ENCODE results near the gene CLUH.
A peak's percentile ranks its signal among the peaks of the same experiment; 100 is the strongest.
"Not testable (repeated sequence)": the region's sequence is repeated elsewhere in the genome, so short reads cannot be mapped to it uniquely, and the experiment has no call there.

Gene CLUH

GRCh38 chr17:2691069-2691871 lies 20.3 kb downstream of the CLUH start:
- no peaks in the 10 kb centered on the region for H3K9me3 Mint-ChIP-seq
- H3K36me3 Mint-ChIP-seq: peaks cover 2% of the 10 kb centered on the region
- CTCF ChIA-PET: no interaction called here
- no peak overlapping the region for H3K4me3 Mint-ChIP-seq
- no peaks in the 10 kb centered on the region for H3K27me3 Mint-ChIP-seq
- DNase-seq: no peak
- no peak overlapping the region for H3K27ac Mint-ChIP-seq
- H3K4me1 Mint-ChIP-seq: no peaks in the 10 kb centered on the region

GRCh38 chr17:2690165-2691068 lies 21.1 kb downstream of the CLUH start:
- H3K27me3 Mint-ChIP-seq: no peaks in the 10 kb centered on the region
- no peak overlapping the region for H3K4me3 Mint-ChIP-seq
- CTCF ChIA-PET: no interaction called here
- H3K27ac Mint-ChIP-seq: no peak overlapping the region
- no peaks in the 10 kb centered on the region for H3K4me1 Mint-ChIP-seq
- no peak for DNase-seq
- no peaks in the 10 kb centered on the region for H3K9me3 Mint-ChIP-seq
- peaks cover 2% of the 10 kb centered on the region for H3K36me3 Mint-ChIP-seq

- Mint-ChIP-seq H3K4me1 (no peaks in the 10 kb centered on the region), H3K36me3 (peaks cover 2% of the 10 kb centered on the region), H3K9me3 (no peaks in the 10 kb centered on the region), H3K27me3 (no peaks in the 10 kb centered on the region), H3K27ac (no peak overlapping the region), H3K4me3 (no peak overlapping the region)
- CTCF ChIA-PET: no interaction called here
- no peak for DNase-seq
Measured at GRCh38 chr17:2689411-2690164, 22.0 kb downstream of the CLUH start.

- no peak for DNase-seq
- Mint-ChIP-seq H3K36me3 (peaks cover 5% of the 10 kb centered on the region), H3K4me3 (no peak overlapping the region), H3K27me3 (no peaks in the 10 kb centered on the region), H3K27ac (peak overlapping the region; percentile 24), H3K9me3 (no peaks in the 10 kb centered on the region), H3K4me1 (no peaks in the 10 kb centered on the region)
- CTCF ChIA-PET: no interaction called here
Measured at GRCh38 chr17:2688351-2689342, 22.9 kb downstream of the CLUH start.

- Mint-ChIP-seq H3K36me3 (peaks cover 19% of the 10 kb centered on the region), H3K4me3 (no peak overlapping the region), H3K4me1 (no peaks in the 10 kb centered on the region), H3K9me3 (no peaks in the 10 kb centered on the region), H3K27ac (peak overlapping the region; percentile 49), H3K27me3 (no peaks in the 10 kb centered on the region)
- CTCF ChIA-PET: interaction anchor here (0.9 to 1.2 kb wide), 2 partner anchors 9 to 13 kb away, joined by 5 read pairs; no protein-coding TSS in a partner anchor
- no peak for DNase-seq
Measured at GRCh38 chr17:2687074-2687418, 24.5 kb downstream of the CLUH start.

GRCh38 chr17:2685696-2686095 lies 25.9 kb downstream of the CLUH start:
- DNase-seq: no peak
- Mint-ChIP-seq H3K4me1 (no peaks in the 10 kb centered on the region), H3K4me3 (no peak overlapping the region), H3K27me3 (no peaks in the 10 kb centered on the region), H3K36me3 (peaks cover 28% of the 10 kb centered on the region), H3K9me3 (no peaks in the 10 kb centered on the region), H3K27ac (no peak overlapping the region)
- CTCF ChIA-PET: no interaction called here

GRCh38 chr17:2684549-2684948 lies 27.0 kb downstream of the CLUH start:
- no peaks in the 10 kb centered on the region for H3K4me1 Mint-ChIP-seq
- no peaks in the 10 kb centered on the region for H3K27me3 Mint-ChIP-seq
- H3K36me3 Mint-ChIP-seq: peaks cover 38% of the 10 kb centered on the region
- DNase-seq: no peak
- H3K27ac Mint-ChIP-seq: no peak overlapping the region
- H3K9me3 Mint-ChIP-seq: no peaks in the 10 kb centered on the region
- H3K4me3 Mint-ChIP-seq: no peak overlapping the region
- CTCF ChIA-PET: no interaction called here

- no peak overlapping the region for H3K4me3 Mint-ChIP-seq
- H3K36me3 Mint-ChIP-seq: peaks cover 42% of the 10 kb centered on the region
- H3K9me3 Mint-ChIP-seq: no peaks in the 10 kb centered on the region
- H3K27me3 Mint-ChIP-seq: no peaks in the 10 kb centered on the region
- no peak for DNase-seq
- H3K27ac Mint-ChIP-seq: peak overlapping the region; percentile 22
- no peaks in the 10 kb centered on the region for H3K4me1 Mint-ChIP-seq
- CTCF ChIA-PET: no interaction called here
Measured at GRCh38 chr17:2683912-2684311, 27.7 kb downstream of the CLUH start.

- Mint-ChIP-seq H3K4me1 (no peaks in the 10 kb centered on the region), H3K4me3 (no peak overlapping the region), H3K27ac (no peak overlapping the region), H3K27me3 (no peaks in the 10 kb centered on the region), H3K9me3 (no peaks in the 10 kb centered on the region), H3K36me3 (peaks cover 47% of the 10 kb centered on the region)
- DNase-seq: no peak
- CTCF ChIA-PET: no interaction called here
Measured at GRCh38 chr17:2682176-2682938, 29.2 kb downstream of the CLUH start.

GRCh38 chr17:2681650-2682049 lies 29.9 kb downstream of the CLUH start:
- H3K9me3 Mint-ChIP-seq: no peaks in the 10 kb centered on the region
- CTCF ChIA-PET: no interaction called here
- no peaks in the 10 kb centered on the region for H3K27me3 Mint-ChIP-seq
- no peak overlapping the region for H3K4me3 Mint-ChIP-seq
- peaks cover 52% of the 10 kb centered on the region for H3K36me3 Mint-ChIP-seq
- H3K4me1 Mint-ChIP-seq: no peaks in the 10 kb centered on the region
- DNase-seq: no peak
- peak overlapping the region; percentile 33 for H3K27ac Mint-ChIP-seq

- peaks cover 55% of the 10 kb centered on the region for H3K36me3 Mint-ChIP-seq
- H3K4me3 Mint-ChIP-seq: no peak overlapping the region
- no peaks in the 10 kb centered on the region for H3K27me3 Mint-ChIP-seq
- H3K27ac Mint-ChIP-seq: no peak overlapping the region
- no peaks in the 10 kb centered on the region for H3K4me1 Mint-ChIP-seq
- no peaks in the 10 kb centered on the region for H3K9me3 Mint-ChIP-seq
- no peak for DNase-seq
- CTCF ChIA-PET: no interaction called here
Measured at GRCh38 chr17:2680961-2681360, 30.6 kb downstream of the CLUH start.

- H3K27me3 Mint-ChIP-seq, H3K4me1 Mint-ChIP-seq: not testable (repeated sequence)
Measured at GRCh38 chr17:2679247-2679646, 32.3 kb downstream of the CLUH start.

GRCh38 chr17:2672026-2672425 lies 39.5 kb downstream of the CLUH start:
- DNase-seq: no peak
- peaks cover 2% of the 10 kb centered on the region for H3K4me1 Mint-ChIP-seq

More at GRCh38 chr17:2679247-2679646, 32.3 kb downstream of the CLUH start:
- peaks cover 61% of the 10 kb centered on the region for H3K36me3 Mint-ChIP-seq
- DNase-seq, CTCF ChIA-PET, H3K27ac Mint-ChIP-seq, H3K4me3 Mint-ChIP-seq, H3K9me3 Mint-ChIP-seq: not testable (repeated sequence)

More at GRCh38 chr17:2672026-2672425, 39.5 kb downstream of the CLUH start:
- CTCF ChIA-PET: no interaction called here
- peaks cover 57% of the 10 kb centered on the region for H3K36me3 Mint-ChIP-seq
- H3K9me3 Mint-ChIP-seq: no peaks in the 10 kb centered on the region
- H3K27me3 Mint-ChIP-seq: no peaks in the 10 kb centered on the region
- H3K4me3 Mint-ChIP-seq: no peak overlapping the region
- H3K27ac Mint-ChIP-seq: no peak overlapping the region
